ENCODE measurements around the gene PITX1.

PITX1 gene

DNA sequence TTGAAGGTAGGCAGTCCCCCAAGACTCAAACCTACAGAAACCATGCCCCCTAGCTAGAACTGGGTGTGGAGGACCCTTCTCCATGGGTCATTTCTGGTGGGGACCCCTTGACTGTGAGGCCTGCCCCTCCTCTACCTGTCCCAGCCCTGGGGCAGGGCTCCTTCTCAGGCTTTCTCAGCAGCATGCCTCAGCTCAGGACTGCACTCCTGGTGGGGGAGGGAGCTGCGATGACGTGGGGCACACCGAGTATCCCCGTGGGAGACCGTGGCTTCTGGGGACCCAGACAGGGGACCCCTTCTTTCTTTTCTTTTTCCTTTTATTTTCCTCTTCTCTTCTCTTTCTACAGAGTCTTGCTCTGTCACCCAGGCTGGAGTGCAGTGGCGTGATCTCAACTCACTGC lies 27.0 kb upstream of the PITX1 start:
- DNase-seq = no peak

DNA sequence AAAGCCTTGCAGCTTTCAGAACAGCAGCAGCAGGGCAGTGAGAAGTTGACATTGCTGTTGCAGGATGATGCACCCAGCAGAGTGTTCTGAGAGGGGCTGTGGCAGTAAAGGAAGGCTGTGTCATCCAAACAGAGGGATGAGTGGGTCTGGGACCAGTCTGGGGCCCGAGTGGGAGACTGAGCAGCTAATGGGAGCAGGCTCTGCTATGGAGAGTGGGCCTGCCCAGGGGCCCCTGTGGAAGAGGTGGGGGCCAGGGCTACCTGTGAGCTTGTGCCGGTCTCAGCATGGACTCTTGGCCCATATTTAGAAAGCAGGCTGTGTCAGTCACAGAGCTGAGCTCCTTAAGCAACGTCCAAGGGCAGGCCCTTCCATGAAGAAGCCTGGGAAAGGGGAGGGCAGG lies 26.0 kb upstream of the PITX1 start:
- DNase-seq = no peak

DNA sequence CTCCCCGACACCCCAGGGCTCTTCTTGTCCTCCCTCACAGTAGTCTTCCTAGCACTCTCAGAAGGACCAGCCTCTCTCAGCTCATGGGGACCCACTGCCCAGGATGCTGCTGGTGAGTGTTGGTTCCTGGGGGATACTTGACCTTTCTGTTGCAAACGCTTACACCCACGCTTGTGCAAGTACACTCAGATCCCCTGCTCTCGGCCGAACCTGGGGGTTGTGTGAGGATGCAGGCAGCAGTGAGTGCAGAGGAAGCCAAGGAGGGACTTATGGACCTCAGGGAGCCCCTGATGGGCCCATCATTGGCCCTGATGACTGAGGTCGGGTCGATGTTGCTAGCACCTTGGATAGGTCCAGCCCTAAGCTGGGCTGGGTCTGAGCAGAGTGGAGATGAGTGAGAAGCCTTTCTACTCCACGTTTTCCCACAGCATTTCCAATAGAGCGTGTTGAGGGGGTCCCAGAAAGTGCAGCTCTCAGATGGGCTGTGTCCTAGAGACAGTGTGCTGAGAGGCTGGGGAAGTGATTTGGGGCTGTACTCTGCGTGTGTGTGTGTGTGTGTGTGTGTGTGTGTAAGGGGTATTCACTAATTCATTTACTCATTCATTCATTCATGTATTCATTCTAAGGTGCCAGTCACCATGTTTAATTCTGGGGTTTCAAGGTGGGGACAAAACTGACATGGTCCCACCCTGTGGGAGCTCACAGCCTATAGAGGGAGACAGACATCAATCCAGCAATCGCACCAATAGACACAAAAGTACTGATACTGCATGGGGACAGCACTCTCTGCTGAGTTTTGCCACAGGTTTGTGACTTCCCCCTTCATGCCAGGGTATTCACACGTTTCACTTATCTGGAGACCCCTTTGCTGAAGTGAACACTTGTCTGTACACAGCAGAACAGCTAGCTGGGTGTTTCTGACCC lies 25.2 kb upstream of the PITX1 start:
- no peak for DNase-seq

DNA sequence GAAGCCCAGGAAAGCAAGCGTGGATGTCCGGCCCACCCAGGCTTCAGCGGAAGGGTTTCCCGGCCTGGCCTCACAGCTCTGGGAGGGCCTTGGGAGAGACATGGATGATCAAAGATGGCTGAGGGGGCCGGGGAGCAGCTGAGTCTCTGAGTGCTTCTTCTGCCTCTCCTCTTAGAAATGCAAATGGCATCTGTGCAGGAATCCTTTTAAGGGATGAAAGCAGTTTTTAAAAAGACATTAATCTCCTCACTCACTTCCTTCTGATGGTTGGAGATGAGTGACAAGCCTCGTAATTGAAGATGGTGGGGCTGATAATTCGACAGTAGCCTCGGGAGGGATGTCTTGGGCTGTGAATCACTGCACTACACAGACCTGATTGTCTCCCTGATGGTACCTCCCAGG lies 24.3 kb upstream of the PITX1 start:
- no peak for DNase-seq

DNA sequence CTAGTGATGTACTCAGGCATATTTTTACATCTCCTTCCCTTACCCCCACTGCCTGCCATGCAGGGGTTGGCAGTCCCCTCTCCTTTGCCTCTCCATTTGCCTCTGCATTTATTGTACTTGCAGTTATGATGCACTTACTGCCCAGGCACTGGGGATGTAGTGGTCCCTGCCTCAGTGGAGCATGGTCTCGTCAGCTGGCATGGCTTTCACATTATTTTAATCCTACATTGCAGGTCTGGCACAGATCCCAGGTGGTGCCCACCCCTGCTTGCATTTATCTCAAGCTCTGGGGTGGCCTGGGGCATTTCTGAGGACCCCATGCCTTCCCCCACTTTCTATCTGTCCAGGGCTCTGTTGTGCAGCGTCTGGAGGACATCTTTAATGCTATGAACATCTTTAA lies 23.2 kb upstream of the PITX1 start:
- no peak for DNase-seq

DNA sequence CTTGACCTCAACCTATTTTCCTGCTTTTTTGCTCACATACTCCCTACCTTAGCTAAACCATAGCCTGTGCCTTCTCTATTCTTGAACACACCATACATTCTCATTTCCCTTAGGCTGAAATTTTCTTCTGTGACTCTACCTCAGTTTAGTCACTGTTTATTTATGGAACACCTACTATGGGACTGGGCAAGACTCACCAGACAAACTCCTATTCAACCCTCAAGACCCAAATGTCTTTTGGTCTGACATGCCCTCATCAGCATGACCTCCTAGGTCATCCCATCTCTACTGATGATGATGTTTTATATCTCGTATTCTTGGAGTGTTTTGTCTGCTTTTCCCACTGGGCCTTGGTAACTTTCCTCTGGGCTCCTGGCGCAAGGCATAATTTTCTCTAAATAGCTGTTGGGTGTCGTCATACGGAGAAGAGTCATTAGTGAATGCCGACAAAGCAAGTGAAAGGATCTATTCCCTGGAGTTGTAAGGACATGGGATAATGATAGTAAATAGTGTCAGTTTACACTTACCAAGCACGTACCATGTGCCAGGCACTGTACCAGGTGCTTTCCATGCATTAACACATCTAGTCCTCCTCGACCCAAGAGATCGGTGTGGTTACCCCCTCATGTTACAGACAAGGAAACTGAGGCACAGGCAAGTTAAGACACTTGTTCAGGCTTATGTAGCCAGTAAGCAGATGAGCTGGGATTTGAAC lies 22.4 kb upstream of the PITX1 start:
- no peak for DNase-seq

DNA sequence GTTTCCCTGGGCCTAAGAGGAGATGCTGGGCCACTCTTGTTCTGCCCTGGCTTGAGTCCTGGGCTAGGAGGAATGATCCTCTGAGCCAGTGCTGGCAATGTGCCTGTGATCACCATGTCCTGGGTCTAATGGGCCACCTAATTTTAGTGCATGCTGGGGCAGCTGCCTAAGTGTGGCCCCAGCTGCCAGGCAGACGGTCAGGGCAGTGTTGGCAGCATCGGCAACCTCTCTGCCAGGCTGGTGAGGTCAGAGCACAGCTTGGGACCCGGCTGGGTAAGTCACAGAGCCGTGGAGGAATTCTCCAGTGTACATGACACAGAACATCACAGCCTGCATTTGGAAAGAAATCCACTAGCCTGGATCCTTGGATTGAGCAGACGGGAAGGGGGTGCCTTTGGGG lies 21.4 kb upstream of the PITX1 start:
- no peak for DNase-seq

DNA sequence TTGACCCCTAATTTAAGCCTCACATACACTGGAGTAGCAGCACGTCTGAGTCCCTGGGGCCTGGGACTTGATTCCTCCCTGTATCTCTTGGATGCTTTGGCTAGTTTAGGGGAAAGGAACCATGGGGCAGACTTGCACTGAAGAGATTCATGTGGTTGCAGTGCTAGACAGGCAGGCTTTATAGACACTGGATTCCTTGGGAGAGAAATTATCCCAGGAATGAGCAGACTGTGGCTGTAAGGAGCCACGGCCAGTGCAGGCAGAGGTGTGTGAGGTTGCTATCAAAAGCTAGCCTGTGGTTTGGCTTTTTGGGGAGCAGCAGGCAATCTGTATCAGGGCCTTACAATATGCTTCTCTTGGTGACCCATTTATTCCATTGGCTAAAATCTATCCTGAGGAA lies 20.5 kb upstream of the PITX1 start:
- DNase-seq = no peak

DNA sequence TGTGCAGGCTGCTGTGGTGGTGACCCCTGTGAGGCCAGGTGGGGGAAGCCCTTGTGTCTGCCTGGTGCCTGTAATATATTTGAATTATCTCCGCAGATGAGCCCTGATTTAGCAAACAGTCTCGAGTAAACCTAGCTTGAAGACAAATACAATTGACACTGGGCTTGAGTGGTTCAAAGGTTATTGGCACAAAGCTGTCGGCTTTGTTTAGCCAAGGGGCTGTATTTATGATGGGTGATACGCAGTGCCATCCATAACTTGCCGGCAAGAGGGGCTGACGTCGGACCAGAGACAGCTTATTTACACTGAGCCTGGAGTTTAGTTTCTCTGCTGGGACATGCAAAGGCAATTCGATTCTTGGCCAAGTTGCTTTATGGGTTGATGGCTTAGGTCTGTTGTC lies 20.0 kb upstream of the PITX1 start:
- DNase-seq = no peak

DNA sequence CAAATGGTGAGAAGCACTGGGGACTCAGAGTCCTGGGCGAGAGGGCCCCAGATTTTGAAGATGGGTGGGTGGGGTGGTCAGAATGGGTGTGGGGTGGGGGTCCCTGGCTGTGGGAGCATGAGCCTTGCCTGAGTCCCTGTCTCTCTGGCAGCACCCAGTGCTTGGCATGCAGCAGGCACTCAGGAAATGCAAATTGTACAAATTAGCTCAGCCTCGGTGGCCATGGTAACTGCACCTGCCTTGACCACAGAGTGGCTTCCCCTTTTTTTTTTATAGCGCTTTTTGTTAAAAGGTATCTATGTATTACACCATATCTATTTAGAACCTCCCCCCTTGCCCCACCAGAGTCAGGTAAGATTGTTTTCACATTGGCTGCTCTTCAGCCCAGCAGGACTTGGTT lies 19.2 kb upstream of the PITX1 start:
- no peak for DNase-seq

DNA sequence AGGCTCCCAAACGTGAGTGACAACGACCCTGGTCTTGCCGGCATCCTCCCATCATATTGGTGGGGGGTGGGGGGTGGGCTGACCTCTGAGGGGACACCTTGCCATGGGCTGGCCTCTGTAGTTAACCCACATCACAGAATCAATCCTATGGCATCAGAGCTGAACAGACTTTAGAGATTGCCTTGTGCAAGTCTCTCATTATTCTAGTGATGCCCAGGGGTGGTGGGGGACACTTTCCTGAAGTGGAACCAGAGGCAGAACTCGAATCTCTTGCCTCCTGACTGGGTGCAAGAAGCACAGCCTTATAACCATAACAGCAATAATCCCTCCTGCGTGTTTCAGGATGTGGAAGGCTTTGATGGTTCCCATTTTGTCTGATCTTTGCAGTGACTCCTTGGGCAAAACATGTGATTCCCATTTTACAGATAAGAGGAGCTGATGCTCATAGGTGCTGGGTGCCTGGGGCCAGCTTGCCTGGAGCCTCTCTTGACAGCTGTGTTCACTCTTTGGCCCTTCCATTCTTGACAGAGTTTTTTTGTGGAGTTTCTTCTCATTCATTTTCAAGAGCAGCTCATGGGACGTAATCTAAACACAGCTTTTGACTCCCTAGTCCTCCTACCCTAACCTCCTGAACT lies 18.6 kb upstream of the PITX1 start:
- DNase-seq = no peak

DNA sequence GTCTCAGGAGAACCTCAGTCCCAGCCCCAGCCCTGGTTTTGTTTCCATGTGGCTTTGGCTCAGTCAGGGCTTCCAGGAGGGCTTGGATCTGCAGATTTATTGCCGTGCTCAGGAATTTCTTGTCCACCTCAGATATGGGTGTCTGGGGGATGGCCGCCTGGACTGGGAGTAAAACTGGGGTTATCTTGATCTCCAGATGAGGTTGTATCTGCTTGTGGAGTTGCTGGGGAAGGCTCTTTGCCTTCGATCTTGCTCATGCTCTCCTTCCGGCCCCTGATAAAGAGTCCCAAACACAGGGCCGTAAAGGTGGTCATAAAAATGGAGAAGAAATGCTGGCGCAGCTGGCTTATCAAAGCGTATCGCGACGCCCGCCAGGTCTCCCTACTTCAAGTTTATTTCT lies 17.8 kb upstream of the PITX1 start:
- DNase-seq = no peak

DNA sequence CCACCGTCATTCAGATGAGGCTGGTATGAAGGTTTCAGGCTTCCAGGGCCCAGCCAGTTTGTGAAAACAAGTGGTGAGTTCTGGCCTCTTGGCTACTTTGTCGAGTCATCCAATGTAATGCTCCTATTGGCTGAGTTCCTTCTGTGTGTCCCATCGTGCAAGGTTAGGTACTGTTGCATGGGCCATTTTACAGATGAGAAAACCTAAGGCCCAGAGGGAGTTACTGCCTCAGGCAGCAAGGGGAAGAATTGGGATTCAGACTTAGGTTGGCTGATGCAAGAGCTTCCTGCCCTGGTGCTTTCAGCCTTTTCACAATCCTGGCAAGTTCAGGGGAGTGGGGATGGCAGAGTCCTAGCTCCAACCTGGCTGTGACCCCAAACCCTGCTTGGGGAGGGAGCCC lies 17.4 kb upstream of the PITX1 start:
- DNase-seq = no peak

DNA sequence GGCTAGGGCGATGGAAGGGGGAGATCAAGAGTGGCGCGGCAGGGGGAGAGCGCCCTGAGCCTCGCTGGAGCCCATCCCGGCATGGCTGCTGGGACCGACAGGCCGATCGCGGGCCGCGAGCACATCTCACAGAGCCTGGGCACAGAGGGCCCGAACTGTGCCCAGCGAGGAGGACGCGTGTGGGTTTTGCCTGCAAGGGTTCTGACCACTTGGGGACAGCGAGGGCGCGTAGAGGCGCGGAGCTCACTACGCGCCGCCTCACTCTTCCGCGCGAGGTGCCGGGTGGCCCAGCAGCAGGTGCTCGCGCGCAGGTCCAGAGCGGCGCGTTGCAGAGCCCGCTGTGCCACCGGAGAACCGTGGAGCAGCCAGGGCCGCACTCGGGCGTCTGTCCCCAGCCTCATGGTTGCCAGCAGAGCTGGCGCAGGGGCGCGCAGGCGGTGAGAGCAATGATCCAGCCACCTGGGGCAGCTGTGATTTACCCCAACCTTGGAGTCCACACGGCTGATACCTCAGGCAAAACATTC lies 16.3 kb upstream of the PITX1 start:
- DNase-seq = no peak

DNA sequence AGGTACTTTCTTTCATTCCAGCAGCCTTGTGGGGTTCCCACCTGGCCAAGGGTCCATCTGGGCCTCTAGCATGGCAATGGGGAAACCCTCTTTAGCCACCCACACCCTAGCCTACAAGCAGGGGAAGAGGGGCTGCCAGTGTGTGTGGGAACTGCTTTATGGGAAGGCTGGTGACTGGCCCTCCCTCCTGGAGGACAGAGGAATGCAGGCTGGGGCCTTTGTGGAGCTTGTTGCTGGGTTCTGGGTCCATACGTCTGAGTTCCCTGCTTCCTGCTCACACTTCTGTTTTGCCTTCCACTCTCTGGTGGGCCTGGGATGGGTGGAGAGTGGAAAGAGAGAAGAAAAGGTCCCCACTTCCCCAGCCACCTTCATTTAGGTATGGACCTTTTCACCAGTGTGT lies 14.9 kb upstream of the PITX1 start:
- no peak for DNase-seq

DNA sequence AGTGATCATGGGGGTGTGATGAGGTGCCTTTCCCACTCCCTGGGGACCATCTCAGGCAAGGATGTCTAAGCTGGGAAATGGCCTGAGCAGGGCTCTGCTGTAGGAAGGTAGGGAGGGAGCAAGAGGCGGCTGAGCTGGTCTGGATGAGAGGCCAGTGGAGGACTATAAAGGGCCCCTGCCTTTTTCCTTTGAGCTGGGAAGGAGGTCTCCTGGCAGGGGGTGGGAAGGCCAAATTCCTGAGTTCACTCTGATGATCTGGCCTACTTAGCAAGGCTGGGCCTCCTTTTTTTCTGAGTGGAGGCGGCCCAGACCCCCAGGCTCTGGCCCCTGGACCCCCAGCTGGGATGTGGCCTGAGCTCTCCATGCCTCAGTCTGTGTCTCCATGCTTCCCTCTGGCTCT lies 14.3 kb upstream of the PITX1 start:
- DNase-seq = no peak

DNA sequence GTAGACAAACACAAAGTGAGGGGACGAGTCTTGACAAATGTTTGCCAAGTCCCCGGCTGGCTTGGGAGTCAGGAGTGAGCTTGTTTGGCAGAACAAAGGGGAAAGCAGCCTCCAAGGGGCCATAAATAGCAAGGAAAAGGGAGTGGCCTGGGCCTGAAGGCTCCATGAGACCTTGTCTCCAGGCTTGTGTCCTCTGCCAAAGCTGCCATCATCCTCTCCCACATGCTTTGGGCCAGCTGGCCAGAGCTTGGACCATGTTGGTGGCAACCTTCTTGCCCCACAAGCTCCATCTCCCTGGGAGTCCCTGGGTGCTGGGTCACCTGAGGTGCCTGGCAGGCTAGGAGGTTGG lies 13.3 kb upstream of the PITX1 start:
- DNase-seq = no peak

DNA sequence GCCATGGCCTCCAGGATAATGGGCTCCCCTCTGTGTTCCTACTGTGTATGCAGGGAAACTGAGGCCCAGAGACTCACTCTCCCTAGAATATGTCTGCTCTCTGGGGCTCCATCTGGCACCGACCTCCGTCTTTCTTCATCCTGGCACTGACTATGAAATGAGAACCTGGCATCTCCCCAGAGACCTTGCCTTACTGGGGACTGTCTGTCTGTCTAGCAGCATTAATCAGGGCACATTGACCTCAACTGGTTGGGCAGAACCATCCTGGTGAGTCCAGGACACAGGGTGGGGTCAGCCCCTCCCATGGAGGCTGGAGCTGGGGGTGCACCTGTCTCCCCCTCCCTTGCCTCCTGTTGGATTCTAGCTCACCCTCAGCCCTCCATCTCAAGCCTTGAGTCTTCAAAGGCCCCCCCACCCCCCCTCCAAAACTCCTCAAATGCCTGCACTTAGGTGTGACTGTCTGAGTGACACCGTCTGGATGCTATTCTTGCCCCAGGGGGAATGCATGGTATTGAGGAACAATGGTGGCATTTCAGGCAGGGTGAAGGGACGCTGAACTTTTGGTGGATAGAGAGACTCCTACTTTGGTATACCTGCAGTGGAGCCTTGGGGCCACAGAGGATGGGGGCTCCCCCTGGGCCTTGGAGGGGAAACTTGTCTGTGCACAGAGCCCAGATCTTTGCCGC lies 12.8 kb upstream of the PITX1 start:
- no peak for DNase-seq

DNA sequence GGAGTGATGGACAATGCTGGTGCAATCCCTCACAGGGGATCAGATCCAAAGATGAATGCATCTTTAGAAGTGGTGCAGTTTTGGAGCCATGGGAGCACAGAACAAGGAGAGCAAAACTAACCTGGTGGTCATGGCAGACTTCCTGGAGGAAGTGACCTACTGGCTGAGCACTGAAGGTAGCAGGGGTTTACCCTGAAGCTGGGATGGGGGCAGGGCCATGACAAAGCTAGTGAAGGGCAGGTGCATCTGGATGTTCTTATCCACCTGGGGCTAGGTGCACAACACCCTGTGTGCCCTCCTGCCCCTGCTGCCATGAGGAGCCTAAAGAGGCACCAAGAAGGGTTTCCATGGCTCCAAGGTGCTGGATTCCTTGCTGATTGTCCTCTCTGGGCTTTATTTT lies 11.5 kb upstream of the PITX1 start:
- DNase-seq = no peak

DNA sequence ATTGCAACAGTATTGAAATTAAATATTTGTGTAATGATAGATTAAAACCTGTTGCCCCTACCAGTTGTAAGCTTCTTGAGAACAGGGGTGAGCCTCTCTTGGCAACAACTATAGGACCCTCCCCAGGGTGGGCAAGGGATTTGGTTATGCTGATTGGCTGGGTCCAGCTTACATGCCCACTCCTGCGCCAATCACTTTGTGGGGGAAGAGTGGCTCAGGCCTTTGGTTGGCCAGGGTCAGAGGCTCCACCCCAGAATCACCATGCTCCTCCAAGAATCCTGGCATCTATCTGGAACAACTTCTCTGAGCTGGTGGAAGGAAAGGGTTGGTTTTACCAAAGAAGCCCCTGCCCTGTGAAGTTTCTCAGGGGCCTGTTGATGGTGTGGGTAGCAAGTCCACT lies 8.6 kb upstream of the PITX1 start:
- DNase-seq = no peak

DNA sequence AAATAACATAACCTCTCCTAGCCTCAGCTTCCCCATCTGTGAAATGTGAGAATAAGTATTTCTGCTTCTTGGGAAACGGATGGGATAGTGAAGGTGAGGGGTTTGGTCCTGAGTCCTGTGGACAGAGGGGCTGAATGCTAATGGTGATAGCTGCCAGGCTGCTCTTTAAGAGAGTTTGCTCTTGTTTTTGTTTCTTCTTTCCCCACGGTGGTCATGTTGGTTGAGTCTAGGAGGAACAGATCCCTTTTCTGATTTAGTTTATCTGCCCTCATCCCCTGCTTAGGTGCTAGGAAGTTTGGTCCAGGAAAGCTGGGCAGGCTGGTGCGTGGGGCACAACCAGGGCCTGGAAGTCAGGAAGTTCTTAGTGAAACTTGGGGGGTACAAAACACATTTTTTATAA lies 7.7 kb upstream of the PITX1 start:
- DNase-seq = no peak

DNA sequence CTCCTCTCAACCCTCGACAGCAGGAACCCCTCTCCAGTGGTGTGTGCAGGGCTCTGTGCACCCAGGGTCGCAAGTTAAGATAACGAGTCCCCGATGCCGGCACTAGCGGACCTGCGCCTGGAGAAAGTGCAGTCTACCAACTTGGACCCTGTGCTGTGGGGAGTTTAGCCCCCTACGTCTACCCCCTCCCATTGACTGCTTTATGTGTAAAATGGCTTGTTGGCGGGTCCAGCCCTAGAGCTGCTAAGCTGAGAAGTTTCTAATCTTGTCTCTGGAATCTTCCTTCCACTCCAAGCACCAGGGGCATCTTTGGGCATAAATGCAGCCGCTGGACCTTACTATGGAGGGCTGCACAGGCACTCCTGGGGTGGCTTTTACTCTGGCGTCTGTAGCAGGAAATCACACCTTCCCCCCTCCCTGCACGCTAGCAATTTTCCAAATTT lies 7.1 kb upstream of the PITX1 start:
- no peak for DNase-seq

All from stimulated activated naive CD4-positive, alpha-beta T cell (primary cell).